HL-60/S4 treated with retinoic acid at 250 ng/mL for 4 days and 3 days (cell line): Measurements from ENCODE around the gene PARD3.
"Not testable (repeated sequence)": the region's sequence is repeated elsewhere in the genome, so short reads cannot be mapped to it uniquely, and the experiment has no call there.

Source experiments
- in situ Hi-C: fragments of 300-500 bp; cut with MboI; formaldehyde crosslinking; loops from 2 replicates; pipeline ENCODE4 v1.7.0; 2022; ENCODE audit warnings: low sequenced_read_pairs

Gene PARD3

DNA sequence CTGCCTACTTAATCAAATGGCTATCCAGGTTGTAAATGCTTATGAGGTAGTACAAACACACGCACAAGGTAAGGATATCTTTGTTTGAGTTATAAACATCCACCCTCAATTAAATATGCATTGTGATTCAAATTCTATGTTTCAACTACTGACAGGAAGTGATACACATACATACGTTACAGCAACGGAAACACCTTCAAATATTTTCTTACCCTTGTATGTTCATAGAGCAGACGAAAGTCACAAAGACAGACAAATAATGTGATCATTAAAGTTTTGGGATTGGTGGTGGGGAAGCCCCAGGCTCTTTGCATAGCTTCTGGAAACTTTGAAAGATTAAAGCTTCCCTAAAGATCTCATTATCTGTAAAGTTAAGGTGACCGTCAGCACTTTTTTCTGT is 521.0 kb downstream of the PARD3 start:
- in situ Hi-C loops, result no loop called here

DNA sequence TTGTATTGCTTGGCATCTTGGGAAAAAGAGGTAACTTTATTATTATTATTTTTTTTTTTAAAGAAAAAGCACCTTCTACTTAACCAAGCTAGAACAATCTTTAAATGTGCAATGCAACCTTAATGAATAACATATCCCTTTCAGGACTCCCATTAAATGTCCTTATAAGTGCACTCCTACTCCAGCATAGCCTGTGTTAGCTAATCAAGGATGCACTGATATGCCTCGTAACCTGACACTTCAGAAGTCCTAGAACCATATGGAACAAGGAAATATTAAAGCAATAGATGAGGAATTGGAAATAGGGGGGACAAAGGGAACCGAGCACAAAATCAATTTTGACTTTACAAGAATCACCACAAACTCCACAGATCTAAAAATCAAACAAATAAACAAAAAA is 522.4 kb downstream of the PARD3 start:
- in situ Hi-C loops, result no loop called here

DNA sequence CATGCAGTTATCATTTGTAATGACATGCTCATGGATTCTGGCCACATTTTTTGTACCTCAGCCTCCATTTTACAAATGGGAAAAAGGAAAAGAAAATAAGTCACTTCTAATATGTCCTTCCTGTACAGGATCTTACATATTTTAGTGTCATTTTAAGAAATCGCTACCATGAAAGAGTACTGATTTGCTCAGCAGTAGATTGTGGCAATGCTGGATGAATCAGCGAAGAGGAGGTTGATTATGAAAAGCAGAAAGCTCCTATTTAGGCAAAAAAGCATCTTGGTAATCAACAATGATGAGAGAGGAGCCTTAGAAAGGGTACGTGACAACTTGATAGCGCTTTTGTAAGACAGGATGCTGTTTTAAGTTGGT is 522.9 kb downstream of the PARD3 start:
- in situ Hi-C loops, result no loop called here

DNA sequence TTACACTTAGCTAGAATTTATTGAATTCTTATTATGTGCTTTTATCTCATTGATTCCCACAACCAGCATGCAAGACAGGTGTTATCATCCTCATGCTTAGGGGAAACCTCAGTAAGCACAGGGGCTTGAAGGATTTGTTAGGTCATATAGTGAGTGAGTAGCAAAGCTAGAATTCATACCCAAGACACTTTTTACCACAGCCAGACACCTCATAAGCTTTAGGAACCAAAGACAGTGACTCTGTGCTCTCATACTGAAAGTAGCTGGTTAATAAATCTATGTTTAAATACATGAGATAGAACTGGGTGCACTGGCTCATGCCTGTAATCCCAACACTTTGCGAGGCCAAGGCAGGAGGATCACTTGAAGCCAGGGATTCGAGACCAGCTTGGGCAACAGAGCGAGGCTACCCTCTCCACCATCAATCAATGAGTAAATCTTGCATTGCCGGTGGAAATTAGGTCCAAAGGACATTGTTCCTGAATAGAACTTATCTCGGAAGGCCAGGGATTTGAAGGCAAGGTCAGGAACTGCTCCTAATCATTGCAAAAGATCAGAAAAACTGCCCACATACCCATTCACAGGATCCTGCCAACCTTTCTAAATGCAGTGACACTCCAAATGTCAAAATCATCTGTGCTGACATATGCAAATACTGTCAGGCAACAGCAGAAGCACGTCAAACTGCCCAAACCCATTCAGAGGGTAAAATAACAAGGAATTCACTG is 523.5 kb downstream of the PARD3 start:
- in situ Hi-C loops, result no loop called here

DNA sequence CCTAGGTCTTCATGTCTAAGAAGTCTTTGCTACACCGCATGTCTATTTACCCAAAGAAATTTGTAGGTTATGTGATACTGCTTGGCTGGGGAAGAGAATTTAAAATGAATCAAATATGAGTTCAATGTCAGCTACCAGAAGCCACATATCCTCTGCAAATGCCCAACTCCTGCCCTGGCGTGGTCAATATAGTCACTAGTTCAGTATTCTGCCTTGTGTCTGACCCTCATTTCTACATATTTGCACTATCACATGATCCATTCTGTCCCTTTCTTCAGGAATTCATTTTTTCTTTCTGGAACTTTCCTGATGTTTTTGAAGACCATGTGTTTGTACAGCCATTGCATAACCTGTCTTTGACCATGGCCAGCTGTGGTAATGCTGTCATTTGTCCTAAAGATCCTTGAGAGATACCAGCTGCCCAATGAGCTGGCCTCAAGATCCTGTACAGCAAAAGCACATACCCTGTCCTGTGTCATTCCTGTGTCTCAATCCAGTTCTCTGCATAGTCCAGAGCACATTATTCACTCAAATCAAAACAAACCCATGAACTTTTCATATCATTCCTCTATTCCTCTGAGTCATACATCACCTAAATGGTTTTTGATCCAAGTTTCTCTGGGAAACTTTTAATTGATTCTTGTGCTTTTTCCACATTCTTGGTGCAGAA is 524.5 kb downstream of the PARD3 start:
- in situ Hi-C loops, result no loop called here

DNA sequence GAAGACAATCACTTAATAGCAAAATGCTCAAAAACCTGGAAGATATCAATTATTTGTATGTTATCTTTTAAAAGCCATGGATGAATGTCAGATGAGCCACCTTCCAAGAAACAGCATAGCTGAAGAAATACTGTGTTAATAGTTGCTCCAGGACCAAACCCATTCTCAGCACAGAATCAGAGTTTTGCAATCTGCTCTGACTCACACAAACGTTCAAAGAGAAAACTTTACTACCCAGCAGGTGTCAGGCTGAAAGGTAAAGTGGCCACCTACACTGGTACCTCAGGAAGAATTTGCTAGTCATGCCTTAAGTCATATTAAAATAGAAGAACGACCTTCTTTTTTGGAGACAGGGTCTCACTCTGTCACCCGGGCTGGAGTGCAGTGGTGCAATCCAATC is 526.5 kb downstream of the PARD3 start:
- in situ Hi-C loops, result no loop called here

DNA sequence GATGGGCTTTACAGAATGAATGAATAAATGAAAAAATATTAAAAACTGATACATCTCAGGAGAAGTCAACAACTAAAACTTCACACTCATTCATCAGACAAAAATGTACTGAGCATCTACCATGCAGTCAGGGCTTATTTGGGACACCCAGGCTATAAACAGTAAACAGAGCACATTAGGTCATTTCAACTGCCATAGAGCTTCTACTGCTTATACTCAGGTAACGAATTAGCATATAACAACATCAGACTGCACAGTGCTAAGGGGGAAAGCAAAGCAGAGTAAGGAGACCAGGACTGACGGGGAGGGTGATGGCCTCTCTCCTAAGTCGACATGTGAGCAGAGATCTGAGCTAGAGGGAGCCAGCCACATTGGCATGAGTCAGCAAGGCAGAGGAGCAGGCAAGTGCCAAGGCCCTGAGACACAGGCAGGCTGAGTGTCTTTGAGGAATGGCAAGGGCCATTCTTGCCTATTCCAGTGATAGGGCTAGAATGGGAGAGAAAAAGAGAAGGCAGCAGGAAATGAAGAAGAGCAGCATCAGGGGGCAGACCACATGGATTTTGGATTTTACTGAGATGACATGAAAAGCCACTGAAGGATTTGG is 528.9 kb downstream of the PARD3 start:
- in situ Hi-C loops, result no loop called here

DNA sequence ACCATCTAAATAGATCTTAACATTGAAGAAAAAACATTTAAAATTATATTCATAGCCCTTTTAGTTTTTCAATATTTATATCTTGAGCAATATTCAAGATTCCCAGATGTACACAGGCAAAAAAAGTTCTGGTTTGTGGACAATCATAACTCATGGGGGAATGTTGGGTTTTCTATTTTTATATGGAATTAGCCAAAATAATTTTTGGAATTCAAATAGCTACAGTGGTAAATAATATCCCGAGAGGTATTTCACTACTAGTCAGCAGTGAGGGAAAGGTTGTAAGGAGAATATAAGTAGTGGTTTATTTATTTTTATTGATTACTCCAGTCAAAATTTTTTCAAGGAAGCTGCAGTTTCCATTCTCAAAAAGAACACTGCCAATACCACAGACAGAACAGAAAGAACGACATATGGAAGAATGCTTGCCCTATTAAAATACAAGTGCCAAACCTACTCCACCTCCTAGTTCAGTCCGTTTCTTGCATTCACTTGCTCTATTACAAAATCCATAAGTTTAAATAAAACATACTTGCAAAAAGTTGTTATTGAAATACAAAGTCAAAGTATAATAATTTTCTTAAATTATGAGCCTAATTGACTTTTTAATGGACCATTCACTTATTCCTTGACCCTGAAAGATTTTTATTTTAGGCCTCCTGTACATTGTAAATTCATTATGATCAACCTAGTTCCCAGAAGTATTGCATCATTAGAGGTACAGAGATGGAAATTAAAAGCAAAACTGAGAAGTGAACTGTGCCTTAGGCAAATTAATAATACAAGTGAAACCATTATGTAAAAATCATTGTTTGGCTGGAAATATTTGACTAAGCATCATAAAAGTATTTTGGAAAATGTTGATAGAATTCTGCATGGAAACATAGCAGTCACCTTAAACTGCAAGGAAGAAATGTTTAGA is 533.2 kb downstream of the PARD3 start:
- in situ Hi-C loops, result no loop called here

DNA sequence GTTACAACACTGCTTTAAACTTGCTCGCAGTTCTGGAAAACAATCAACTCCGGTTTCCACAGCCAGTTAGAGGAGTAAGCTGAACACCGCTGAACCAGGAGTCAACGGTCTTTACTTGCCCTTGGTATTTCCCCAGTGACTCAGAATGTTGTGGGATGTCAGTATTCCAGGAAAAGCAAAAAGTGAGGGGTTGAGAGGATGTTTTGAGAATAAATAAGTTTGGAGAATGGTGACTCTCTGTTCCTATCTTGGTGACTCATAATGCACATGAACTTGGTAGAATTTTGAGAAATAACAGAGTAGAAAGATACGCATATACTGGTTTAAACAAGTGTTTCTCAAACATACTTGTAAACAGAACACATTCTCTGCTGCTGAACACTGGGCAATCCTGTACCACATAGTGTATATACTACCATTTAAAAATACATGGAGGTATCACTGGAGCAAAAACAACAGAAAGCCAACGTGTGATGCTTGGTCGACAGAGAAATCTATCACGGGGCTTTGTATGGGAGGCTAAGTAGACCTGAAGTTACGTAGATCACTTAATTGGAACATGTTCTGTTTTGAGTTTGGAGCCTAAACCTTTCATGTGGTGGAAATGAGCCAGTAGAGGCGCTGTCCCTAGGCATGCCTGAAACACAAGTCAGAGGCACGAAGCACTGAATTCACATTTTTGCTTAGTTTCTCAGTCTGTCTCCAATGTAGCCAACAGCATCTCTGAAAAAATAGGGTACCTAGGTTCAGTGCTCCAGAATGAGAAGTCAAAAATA is 534.3 kb downstream of the PARD3 start:
- in situ Hi-C loops, result no loop called here

DNA sequence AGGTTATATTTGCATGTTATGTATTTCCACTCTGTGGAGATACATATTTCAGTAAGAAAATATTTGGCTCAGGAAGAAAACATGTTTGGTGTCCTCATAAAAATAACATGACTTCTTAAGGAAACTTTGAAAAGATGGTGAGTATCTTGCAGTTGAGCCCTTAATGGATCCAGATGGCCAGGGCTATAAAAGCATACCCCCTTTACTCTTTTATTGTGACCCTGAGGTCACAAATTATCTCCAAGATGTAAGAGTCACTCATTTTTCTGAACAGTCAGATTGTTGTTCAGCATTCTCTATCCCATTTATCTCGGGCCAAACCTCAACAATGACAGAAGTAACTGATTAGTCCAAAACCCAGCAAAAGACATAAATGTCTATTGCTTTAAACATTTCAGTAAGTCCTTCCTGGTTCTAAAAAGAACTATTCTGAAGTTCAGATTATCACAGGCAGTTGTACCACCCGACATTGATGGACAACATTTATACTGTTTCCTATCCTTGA is 539.4 kb downstream of the PARD3 start:
- in situ Hi-C loops, result no loop called here

DNA sequence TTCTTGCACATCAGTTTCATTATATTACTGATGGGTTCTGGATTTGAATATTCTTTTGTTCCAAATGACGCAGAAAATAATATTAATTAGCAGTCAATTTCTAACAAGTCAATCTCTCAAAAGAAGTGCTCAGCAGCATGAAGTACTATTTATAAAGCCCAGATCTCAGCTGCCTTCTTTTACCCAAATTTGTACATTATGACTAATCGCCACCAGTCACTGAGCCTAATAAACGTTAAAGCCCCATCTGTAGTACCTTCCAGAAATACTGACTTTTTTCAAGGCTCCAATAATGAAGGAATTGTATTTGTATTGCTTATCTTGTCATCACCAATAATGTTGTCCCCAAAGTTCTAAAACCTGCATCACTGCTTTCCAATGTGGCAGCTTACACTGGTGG is 540.2 kb downstream of the PARD3 start:
- in situ Hi-C loops, result no loop called here

DNA sequence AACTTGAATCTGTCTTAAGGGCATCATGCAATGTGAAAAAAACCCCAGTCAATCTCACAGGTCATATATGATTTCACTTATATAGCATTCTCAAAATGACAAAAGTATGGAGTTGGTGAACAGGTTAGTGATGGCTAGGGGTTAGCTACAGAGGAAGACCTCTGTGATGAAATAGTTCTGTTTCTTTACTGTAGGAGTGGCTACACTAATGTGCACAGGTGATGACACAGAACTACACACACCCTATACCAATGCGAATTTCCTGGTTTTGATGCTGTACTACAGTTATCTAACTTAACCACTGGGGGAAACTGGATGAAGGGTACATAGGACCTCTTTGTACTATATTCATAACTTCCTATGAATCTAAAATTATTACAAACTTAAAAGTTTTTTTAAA is 541.8 kb downstream of the PARD3 start:
- in situ Hi-C loops, result no loop called here

DNA sequence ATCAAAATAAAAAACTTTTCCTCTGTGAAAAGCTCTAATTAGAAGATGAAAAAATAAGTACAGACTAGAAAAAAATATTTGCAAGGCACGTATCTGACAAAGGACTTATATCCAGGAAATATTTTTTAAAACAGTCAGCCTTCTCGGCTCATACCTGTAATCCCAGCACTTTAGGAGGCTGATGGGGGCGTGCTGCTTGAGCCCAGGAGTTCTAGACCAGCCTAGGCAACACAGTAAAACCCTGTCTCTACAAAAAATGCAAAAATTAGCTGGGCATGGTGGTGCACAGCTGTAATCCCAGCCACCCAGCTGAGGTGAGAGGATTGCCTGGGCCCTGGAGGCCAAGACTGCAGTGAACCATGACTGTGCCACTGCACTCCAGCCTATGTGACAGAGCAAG is 542.8 kb downstream of the PARD3 start:
- in situ Hi-C loops, result no loop called here

DNA sequence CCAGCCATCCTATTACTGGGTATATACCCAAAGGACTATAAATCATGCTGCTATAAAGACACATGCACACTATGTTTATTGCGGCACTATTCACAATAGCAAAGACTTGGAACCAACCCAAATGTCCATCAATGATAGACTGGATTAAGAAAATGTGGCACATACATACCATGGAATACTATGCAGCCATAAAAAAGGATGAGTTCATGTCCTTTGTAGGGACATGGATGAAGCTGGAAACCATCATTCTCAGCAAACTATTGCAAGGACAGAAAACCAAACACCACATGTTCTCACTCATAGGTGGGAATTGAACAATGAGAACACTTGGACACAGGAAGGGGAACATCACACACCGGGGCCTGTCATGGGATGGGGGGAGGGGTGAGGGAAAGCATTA is 546.7 kb downstream of the PARD3 start:
- in situ Hi-C loops, result not testable (repeated sequence)

DNA sequence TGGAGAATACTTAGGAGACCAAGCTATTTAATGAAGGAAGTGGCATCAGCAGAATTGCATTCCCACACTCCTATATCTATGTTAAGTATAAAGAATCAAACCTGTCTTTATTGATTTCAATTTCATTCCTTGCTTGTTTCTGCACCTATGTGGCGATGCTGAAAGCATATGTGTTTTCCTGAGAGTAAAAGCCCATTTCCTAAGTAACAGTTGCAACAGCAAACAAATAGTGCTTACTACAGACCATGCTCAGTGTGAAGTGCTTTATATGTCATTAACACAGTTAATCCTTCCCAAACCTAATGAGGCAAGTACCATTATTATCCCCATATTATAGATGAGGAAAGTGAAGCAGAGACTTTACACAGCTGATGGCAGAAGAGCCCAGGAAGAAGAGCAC is 552.1 kb downstream of the PARD3 start:
- in situ Hi-C loops, result no loop called here

DNA sequence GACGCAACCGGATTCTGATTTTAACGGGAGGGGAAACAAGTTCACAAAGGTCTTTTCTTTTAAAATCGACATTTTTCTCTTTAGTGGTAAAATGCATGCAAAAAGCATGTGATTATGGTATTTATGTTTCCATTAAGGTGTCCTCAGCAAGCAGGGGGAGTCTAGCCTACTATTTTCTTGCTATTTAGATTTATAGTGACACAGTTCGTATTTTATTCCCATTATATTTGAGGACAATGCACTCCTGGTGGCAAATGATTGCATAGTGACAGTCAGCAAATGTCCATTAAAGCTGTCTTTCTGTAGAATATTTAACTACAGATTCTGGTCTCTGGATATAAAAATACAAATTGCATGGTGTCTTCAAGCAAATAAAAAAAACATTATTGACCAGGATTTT is 554.2 kb downstream of the PARD3 start:
- in situ Hi-C loops, result no loop called here

DNA sequence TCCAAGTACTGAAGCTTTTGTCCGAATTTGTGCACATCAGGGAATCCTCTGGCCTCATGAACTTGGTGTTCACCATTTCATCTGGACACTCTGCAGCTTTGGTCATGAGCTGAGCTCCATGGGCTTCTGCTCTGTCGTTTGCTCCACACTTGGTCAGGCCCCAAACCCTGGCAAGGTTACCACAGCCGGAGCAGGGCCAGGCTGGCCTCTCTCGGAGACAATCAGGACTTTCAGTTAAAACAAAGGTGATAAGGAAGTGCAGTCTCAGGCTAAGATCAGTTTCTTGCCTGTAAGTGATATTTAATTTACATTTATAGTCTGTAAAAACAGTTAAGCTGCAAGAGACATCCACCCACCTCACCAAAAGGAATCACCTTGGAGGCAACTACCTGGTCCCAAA is 558.9 kb downstream of the PARD3 start:
- in situ Hi-C loops, result no loop called here

DNA sequence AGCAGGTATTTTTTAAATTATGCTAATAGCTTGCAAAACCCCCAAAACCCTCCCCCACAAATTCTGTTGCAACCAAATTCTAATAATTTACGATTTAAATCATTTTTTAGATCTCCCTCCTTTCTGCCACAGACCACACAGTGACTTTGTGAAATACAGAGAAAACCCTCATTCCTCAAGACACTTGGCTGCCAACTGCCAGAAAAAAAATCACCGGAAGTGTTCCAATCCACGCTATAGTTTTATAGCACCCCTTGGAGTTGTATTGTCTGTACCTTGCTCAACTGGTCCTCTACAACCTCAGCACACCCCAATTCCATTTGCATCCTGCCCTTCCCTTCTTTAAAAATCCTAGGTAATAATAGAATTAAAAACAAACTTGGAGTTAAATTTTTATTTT is 560.1 kb downstream of the PARD3 start:
- in situ Hi-C loops, result no loop called here

DNA sequence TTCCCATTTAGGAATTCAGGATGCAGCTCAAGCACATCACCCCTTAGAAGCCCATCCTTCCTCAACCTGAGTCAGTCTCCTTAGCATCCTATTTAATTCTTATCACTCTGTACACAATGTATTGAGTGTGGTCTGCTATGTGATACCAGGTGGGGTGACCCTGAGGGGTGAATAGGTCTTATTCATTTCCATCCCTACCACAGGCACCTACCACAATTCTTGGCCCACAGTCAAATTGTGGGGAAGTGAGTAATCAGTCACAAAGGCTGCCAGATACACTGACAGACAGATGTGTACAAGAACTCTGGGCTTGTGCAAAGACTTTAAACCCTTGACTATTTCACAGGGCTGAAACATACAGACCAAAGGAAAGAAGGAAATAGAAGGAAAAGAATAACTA is 560.5 kb downstream of the PARD3 start:
- in situ Hi-C loops, result no loop called here

DNA sequence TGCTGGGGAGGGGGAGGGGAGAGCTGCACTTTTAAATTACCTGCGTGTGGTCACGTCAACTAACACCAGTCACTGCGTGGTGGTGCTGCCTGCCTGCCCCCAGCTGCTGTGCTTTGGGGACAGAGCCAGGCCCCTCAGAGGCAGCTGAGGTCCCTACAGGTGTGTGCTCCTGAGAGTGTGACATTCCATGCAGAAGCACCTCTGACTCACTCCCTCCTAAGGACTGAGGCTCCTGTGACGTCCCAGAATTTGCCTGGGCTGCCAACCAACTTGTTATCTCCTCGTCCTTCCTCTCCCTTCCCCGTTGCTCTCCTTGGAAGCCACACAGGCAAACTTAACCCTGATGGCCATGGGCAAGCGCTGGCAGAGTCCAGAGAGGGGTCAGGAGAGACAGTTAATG is 563.0 kb downstream of the PARD3 start:
- in situ Hi-C loops, result no loop called here
